ENCODE measurements around the gene POLR1D. TPM values are rescaled to one million over a fixed set of nuclear protein-coding genes. Genes with fewer than 3 reads are reported as not detected.
A peak's percentile ranks its signal among the peaks of the same experiment; 100 is the strongest.

Gene POLR1D
- total and polyA plus RNA-seq, 8 donors, result 100 to 164 (median 143) TPM

- TF ChIP-seq CTCF (IDR thresholded peaks at IDR 0.05), result no peak
- ATAC-seq (peak; percentile 87), DNase-seq (peak; percentile 96 to 98 (median 98))
- peak within 1 kb of the TSS; percentile 93 for H3K27ac ChIP-seq
- peaks cover 11 to 58% of the 10 kb centered on the region in 2 donors for H3K4me1 ChIP-seq
- intact Hi-C loops (cut with DNase I), result no loop called here
- H3K36me3 ChIP-seq, result peaks cover 0 to 12% of the 10 kb centered on the region in 2 donors
- H3K27me3 ChIP-seq, result no peaks in the 10 kb centered on the region
- peak within 1 kb of the TSS; percentile 90 to 94 for H3K4me3 ChIP-seq
- no peaks in the 10 kb centered on the region for H3K9me3 ChIP-seq
Observed at GRCh38 chr13:27620377-27621115, 1.1 kb upstream of the POLR1D start, which contains the start of gene LNX2. Gene LNX2, minus strand, starts transcription at chr13:27620529. Its CDS starts 38,826 bp downstream, at chr13:27581703.

- no peak for TF ChIP-seq CTCF (IDR thresholded peaks at IDR 0.05)
- peaks cover 0 to 12% of the 10 kb centered on the region in 2 donors for H3K36me3 ChIP-seq
- DNase-seq (no peak), ATAC-seq (peak; percentile 1)
- H3K4me3 ChIP-seq, result peak overlapping the region; percentile 90 to 94
- H3K27ac ChIP-seq, result peak overlapping the region; percentile 93
- intact Hi-C loops (cut with DNase I), result no loop called here
- H3K4me1 ChIP-seq, result peaks cover 11 to 58% of the 10 kb centered on the region in 2 donors
- no peaks in the 10 kb centered on the region for H3K9me3 ChIP-seq
- H3K27me3 ChIP-seq, result no peaks in the 10 kb centered on the region
Observed at GRCh38 chr13:27621116-27621365, 651 bp upstream of the POLR1D start.

- intact Hi-C loops (cut with DNase I), result no loop called here
- Histone ChIP-seq H3K9me3 (no peaks in the 10 kb centered on the region), H3K4me3 (peak overlapping the region; percentile 90 to 94), H3K27me3 (no peaks in the 10 kb centered on the region), H3K27ac (peak overlapping the region; percentile 93), H3K36me3 (peaks cover 0 to 12% of the 10 kb centered on the region in 2 donors), H3K4me1 (peaks cover 11 to 50% of the 10 kb centered on the region in 2 donors)
- DNase-seq (peak in 1 of 4 donors; percentile 36), ATAC-seq (no peak)
- TF ChIP-seq CTCF (IDR thresholded peaks at IDR 0.05), result no peak
Observed at GRCh38 chr13:27622102-27622820, 569 bp downstream of the POLR1D start.

GRCh38 chr13:27622881-27623280 is 1.2 kb downstream of the POLR1D start:
- no peaks in the 10 kb centered on the region for H3K9me3 ChIP-seq

More at GRCh38 chr13:27622881-27623280, 1.2 kb downstream of the POLR1D start:
- ATAC-seq (no peak), DNase-seq (no peak)
- Histone ChIP-seq H3K27me3 (no peaks in the 10 kb centered on the region), H3K4me3 (peak overlapping the region in 1 of 2 donors; percentile 94), H3K4me1 (peaks cover 11 to 50% of the 10 kb centered on the region in 2 donors), H3K36me3 (peaks cover 0 to 12% of the 10 kb centered on the region in 2 donors), H3K27ac (peak overlapping the region in 1 of 2 donors; percentile 29)
- intact Hi-C loops (cut with DNase I), result no loop called here
- no peak for TF ChIP-seq CTCF (IDR thresholded peaks at IDR 0.05)
